Measurements from ENCODE around the gene C2CD4D.
A peak's percentile ranks its signal among the peaks of the same experiment; 100 is the strongest.
"Not testable (repeated sequence)": the region's sequence is repeated elsewhere in the genome, so short reads cannot be mapped to it uniquely, and the experiment has no call there.

C2CD4D gene

DNA sequence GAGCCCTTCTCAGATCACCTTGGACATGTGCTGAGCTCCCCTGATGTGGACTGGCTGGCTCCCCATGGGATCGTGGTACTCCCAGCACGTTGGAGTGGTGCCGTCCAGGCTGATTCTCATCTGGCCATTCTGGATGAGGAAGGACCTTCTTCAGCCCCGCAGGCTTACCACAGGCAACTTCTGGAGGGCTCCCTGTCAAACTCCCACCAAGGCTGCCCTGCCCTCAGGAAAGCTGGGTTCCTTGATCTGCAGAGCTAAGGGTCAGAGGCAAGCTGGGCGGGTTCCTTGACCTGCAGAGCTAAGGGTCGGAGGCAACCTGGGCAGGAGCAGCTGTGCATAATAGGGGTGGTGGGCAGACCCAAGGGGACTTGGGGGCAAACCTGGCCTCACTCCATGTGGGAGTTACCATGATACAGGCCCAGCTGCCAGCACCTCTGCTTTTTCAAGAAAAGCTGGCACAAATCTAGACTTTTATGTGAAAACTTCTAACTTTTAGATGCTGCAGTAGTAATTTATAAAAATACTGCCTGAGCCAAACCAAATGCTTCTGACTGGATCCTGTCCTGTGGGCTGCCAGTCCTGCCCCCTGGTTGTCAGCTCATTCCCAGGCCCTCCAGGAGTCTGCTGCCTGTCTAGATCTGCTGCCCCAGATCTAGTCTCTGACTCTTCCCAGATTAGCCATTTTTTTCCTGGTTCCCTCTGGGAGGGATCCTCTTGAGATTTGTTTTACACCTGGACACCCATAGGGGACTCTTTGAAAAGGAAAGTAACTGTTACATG is 19.5 kb upstream of the C2CD4D start:
- peak overlapping the region; percentile 85 for H3K27ac ChIP-seq
- POLR2A ChIA-PET (ENCODE audit: low non-redundant PET): no interaction called here
- DNase-seq (ENCODE audit: low spot score): no peak
- TF ChIP-seq, protein P1, sequence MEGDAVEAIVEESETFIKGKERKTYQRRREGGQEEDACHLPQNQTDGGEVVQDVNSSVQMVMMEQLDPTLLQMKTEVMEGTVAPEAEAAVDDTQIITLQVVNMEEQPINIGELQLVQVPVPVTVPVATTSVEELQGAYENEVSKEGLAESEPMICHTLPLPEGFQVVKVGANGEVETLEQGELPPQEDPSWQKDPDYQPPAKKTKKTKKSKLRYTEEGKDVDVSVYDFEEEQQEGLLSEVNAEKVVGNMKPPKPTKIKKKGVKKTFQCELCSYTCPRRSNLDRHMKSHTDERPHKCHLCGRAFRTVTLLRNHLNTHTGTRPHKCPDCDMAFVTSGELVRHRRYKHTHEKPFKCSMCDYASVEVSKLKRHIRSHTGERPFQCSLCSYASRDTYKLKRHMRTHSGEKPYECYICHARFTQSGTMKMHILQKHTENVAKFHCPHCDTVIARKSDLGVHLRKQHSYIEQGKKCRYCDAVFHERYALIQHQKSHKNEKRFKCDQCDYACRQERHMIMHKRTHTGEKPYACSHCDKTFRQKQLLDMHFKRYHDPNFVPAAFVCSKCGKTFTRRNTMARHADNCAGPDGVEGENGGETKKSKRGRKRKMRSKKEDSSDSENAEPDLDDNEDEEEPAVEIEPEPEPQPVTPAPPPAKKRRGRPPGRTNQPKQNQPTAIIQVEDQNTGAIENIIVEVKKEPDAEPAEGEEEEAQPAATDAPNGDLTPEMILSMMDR (conservative IDR thresholded peaks at IDR 0.05; ENCODE audit: low read depth): no peak
- CTCF ChIA-PET: interaction anchor here (0.7 kb wide), 1 partner anchor 93 kb away, joined by 3 read pairs; no protein-coding TSS in a partner anchor

DNA sequence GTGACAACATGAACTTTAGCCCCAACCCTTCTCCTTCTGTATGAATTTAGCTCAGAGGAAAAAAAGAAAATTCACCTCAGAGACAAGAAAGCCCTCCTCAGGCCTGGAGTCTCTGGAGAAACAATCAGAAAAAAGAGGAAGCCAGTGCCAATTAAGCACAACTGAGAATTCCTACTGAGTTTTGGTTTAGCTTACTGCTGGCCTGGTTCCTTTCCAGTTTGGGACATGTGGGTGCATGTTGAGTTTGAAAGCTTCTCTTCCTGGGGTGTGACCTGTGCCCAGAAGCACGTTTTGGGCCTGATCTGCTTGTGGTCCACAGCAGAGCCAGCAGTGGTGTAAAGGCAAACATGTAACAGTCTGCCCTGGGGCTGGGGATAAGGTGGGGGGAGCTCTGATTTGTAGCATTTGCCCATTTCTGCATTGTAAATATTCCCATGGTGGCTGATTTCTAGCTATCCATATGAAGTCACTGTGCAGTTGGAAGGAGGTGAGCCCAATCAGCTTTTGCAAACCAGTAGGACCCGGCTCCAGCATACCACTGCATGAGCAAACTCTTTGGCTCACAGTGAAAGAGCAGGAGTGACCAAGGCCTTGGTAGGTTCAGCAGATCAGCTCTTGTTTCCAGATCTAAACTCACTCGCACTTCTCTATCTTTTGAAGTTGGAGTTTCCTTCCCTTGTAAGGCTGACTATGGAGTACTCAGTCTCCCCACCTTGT is 18.6 kb upstream of the C2CD4D start:
- CTCF ChIA-PET: interaction anchor here (0.7 to 0.9 kb wide), 2 partner anchors 94 to 600 kb away, joined by 3 read pairs; no protein-coding TSS in a partner anchor
- POLR2A ChIA-PET (ENCODE audit: low non-redundant PET): no interaction called here
- H3K27ac ChIP-seq: peak overlapping the region; percentile 85
- TF ChIP-seq, protein P1 (conservative IDR thresholded peaks at IDR 0.05; ENCODE audit: low read depth): no peak
- DNase-seq (ENCODE audit: low spot score): peak; percentile 30

DNA sequence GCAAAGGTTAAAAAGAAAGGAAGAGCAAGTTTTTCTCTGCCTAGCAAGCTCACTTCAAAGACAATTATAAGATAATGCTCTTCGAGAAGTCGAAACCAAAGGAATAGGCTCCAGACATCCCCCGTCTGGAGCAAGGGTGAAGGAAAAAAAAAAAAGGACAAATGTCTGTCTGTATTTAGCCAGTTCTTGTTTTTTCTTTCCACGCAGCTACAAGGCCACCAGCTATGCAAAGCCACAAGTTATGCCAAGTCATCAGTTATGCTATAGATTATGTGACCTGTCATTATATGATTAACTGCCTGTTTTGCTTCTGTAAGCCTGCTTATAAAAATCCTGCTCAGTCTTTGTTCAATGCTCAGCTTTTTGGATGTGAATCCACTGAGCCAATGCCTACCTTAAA is 16.3 kb upstream of the C2CD4D start:
- DNase-seq (ENCODE audit: low spot score): no peak
- H3K27ac ChIP-seq: no peak overlapping the region

GRCh38 chr1:151855516-151855915 is 15.9 kb upstream of the C2CD4D start:
- CTCF ChIA-PET: interaction anchor here (1.1 kb wide), 1 partner anchor 20 kb away, joined by 4 read pairs; no protein-coding TSS in a partner anchor
- H3K27ac ChIP-seq: peak overlapping the region; percentile 50
- POLR2A ChIA-PET (ENCODE audit: low non-redundant PET): interaction anchor here (0.7 kb wide), 1 partner anchor 44 kb away, joined by 4 read pairs; no protein-coding TSS in a partner anchor
- not testable (repeated sequence) for DNase-seq (ENCODE audit: low spot score)

More for the DNA sequence above, 16.3 kb upstream of the C2CD4D start:
- CTCF ChIA-PET: no interaction called here
- TF ChIP-seq, protein P1 (conservative IDR thresholded peaks at IDR 0.05; ENCODE audit: low read depth): no peak
- POLR2A ChIA-PET (ENCODE audit: low non-redundant PET): interaction anchor here (0.7 kb wide), 2 partner anchors 44 to 45 kb away, joined by 3 to 4 read pairs; no protein-coding TSS in a partner anchor

- no peak for DNase-seq (ENCODE audit: low spot score)
- ChIA-PET CTCF (interaction anchor here (1.1 kb wide), 1 partner anchor 19 kb away, joined by 4 read pairs; no protein-coding TSS in a partner anchor), POLR2A (ENCODE audit: low non-redundant PET) (no interaction called here)
- TF ChIP-seq, protein P1 (conservative IDR thresholded peaks at IDR 0.05; ENCODE audit: low read depth): no peak
- H3K27ac ChIP-seq: peak overlapping the region; percentile 41
Measured at GRCh38 chr1:151854658-151855057, 15.0 kb upstream of the C2CD4D start.

GRCh38 chr1:151853411-151853943 is 13.9 kb upstream of the C2CD4D start, which contains the start of gene THEM5:
TSS of gene THEM5 (minus strand) at chr1:151853712. CDS start at chr1:151853565, 147 bp downstream.
- peak within 1 kb of the TSS; percentile 41 for H3K27ac ChIP-seq
- DNase-seq (ENCODE audit: low spot score): no peak
- CTCF ChIA-PET: interaction anchor here (1.4 kb wide), 1 partner anchor 17 kb away, joined by 5 read pairs; no protein-coding TSS in a partner anchor
- TF ChIP-seq, protein P1 (conservative IDR thresholded peaks at IDR 0.05; ENCODE audit: low read depth): no peak
- POLR2A ChIA-PET (ENCODE audit: low non-redundant PET): no interaction called here
